Mesodermal cell (in vitro differentiated cells): ENCODE data around the gene PTPN12.
"Not testable (repeated sequence)": the region's sequence is repeated elsewhere in the genome, so short reads cannot be mapped to it uniquely, and the experiment has no call there.

ENCODE experiments used
- H3K27ac ChIP-seq: 2 replicates; pipeline ENCODE4 v1.7.0; 2013; ENCODE audit warnings: mild to moderate bottlenecking, low read depth, low read length, moderate library complexity; ENCODE audit not compliant: severe bottlenecking
- H3K36me3 ChIP-seq: 2 replicates; pipeline ENCODE4 v1.7.1; 2013; ENCODE audit warnings: mild to moderate bottlenecking, low read length, moderate library complexity; ENCODE audit not compliant: control insufficient read depth, insufficient read depth
- H3K4me1 ChIP-seq: one replicate; pipeline ENCODE4 v1.7.1; 2013; ENCODE audit warnings: mild to moderate bottlenecking, low read length; ENCODE audit not compliant: insufficient read depth, control insufficient read depth, poor library complexity, severe bottlenecking
- H3K4me3 ChIP-seq: 2 replicates; pipeline ENCODE4 v1.7.0; 2013; ENCODE audit warnings: low read length, control low read depth, mild to moderate bottlenecking; ENCODE audit not compliant: insufficient read depth, poor library complexity, severe bottlenecking; ENCODE audit errors: extremely low read depth
- H3K9me3 ChIP-seq: 2 replicates; pipeline ENCODE4 v1.7.1; 2013; ENCODE audit warnings: mild to moderate bottlenecking, low read length, moderate library complexity; ENCODE audit not compliant: control insufficient read depth
- WGBS, 2 experiments: methylation state at CpG; one replicate each; pipeline ENCODE4 v1.1.5; 2013; ENCODE audit warnings: missing lambda C conversion rate in 2 of 2; ENCODE audit not compliant: insufficient coverage in 2 of 2; 5-methylcytosine and 5-hydroxymethylcytosine counted together

PTPN12 gene

GRCh38 chr7:77631820-77632219 lies 94.7 kb downstream of the PTPN12 start:
- no peaks in the 10 kb centered on the region for H3K9me3 ChIP-seq
- H3K4me3 ChIP-seq: no peak overlapping the region
- no peaks in the 10 kb centered on the region for H3K4me1 ChIP-seq
- no CpG with 5 or more reads among the region's 2 CpGs for WGBS, 2 experiments
- no peak overlapping the region for H3K27ac ChIP-seq
- peaks cover 73% of the 10 kb centered on the region for H3K36me3 ChIP-seq

DNA sequence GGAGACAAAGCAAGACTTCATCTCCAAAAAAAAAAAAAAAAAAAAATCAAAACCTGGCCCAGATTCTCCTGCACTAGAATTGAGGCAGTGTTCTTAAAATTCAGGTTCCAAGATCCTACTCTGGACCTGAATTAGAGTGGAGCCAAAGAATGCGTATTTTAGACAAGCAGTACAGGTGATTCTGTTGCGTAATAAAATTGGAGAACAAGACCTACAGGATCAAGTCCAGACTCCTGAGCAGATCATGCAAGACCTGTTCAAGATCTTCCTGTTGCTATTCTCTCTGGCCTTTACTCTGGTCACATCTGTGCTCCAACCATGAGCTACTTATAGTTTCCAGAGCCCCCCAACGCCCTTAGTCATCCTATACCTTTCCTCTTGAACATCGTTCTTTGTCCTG lies 107.7 kb downstream of the PTPN12 start:
- no peak overlapping the region for H3K27ac ChIP-seq
- H3K36me3 ChIP-seq: peaks cover 85% of the 10 kb centered on the region
- H3K4me1 ChIP-seq: peaks cover 3% of the 10 kb centered on the region
- no peaks in the 10 kb centered on the region for H3K9me3 ChIP-seq
- no peak overlapping the region for H3K4me3 ChIP-seq
- 89 to 96% methylated on average over 4 of the region's 4 CpGs for WGBS, 2 experiments

- no peak overlapping the region for H3K4me3 ChIP-seq
- 93 to 96% methylated on average over 4 of the region's 6 CpGs for WGBS, 2 experiments
- no peak overlapping the region for H3K27ac ChIP-seq
- H3K4me1 ChIP-seq: peaks cover 10% of the 10 kb centered on the region
- no peaks in the 10 kb centered on the region for H3K9me3 ChIP-seq
- peaks cover 61% of the 10 kb centered on the region for H3K36me3 ChIP-seq
These were observed 111.7 kb downstream of the PTPN12 start for GRCh38 chr7:77648742-77649338.

DNA sequence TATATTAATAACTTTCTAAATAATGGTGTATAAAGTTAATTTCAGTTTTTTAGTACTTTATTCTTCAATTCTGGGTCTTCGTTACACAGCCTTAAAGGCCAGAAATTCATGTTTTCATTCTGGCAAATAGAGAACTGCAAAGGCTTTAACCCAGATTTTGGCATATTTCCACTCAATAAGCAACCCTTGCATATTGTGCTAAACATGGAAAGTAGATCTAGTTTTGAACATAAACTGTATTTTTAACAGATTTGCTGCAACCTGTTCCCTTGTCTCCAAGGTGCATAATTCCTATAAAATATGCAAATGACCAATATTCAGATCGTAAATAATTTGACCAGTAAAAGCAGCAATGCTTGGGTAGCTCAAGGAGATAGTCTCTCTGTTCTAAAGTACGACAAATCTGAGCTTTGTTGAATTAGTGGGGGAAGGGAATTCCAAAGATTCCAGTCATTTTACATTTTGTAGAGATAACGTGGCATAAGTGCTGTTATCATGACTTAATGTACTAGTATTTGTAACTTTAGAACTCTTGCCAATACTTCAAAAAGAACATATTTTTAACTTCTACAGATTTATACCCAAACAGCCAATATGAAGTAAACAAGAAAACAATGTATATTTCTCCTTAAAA lies 112.7 kb downstream of the PTPN12 start:
- WGBS, 2 experiments: 75% methylated on average over 2 of the region's 4 CpGs; no CpG with 5 or more reads in 1 of the 2 experiments
- peak overlapping the region; percentile 60 for H3K27ac ChIP-seq
- H3K9me3 ChIP-seq: no peaks in the 10 kb centered on the region
- peaks cover 61% of the 10 kb centered on the region for H3K36me3 ChIP-seq
- peaks cover 10% of the 10 kb centered on the region for H3K4me1 ChIP-seq
- no peak overlapping the region for H3K4me3 ChIP-seq

- Histone ChIP-seq H3K9me3 (no peaks in the 10 kb centered on the region), H3K4me1 (peaks cover 10% of the 10 kb centered on the region), H3K27ac (no peak overlapping the region), H3K36me3 (peaks cover 61% of the 10 kb centered on the region), H3K4me3 (no peak overlapping the region)
- 22 to 30% methylated on average over 1 to 2 of the region's 3 CpGs for WGBS, 2 experiments
These were observed 114.6 kb downstream of the PTPN12 start for GRCh38 chr7:77651575-77652162.

- H3K4me3 ChIP-seq, H3K27ac ChIP-seq, H3K9me3 ChIP-seq, H3K4me1 ChIP-seq: not testable (repeated sequence)
- WGBS, 2 experiments: 93 to 94% methylated on average over 9 to 11 of the region's 12 CpGs
- peaks cover 60% of the 10 kb centered on the region for H3K36me3 ChIP-seq
These were observed 115.7 kb downstream of the PTPN12 start for GRCh38 chr7:77652826-77653225.

- peaks cover 10% of the 10 kb centered on the region for H3K4me1 ChIP-seq
- 100% methylated on average over 1 of the region's 2 CpGs; no CpG with 5 or more reads in 1 of the 2 experiments for WGBS, 2 experiments
- no peak overlapping the region for H3K4me3 ChIP-seq
- no peak overlapping the region for H3K27ac ChIP-seq
- H3K9me3 ChIP-seq: no peaks in the 10 kb centered on the region
- peaks cover 61% of the 10 kb centered on the region for H3K36me3 ChIP-seq
These were observed 116.5 kb downstream of the PTPN12 start for GRCh38 chr7:77653572-77653971.

DNA sequence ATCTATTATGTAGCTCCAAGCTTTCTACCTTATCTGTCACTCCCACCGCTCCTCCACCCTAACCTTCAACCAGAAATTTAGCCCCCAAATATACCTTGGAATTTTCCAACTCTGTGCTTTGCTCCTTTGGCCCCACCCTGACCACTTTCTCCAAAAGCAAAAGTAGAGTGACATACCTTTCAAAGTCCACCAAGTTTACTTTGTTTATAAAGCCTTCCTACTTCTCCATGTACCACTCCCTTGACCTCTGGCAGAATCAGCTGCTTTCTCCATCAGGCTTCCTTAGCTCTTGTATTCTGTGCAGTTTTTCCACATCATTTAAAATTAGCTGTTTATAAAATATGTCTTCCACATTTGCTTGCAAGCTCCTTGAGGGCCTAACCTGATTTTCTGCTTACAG lies 118.3 kb downstream of the PTPN12 start:
- Histone ChIP-seq H3K4me1 (peaks cover 4% of the 10 kb centered on the region), H3K36me3 (peaks cover 66% of the 10 kb centered on the region), H3K27ac (no peak overlapping the region), H3K9me3 (no peaks in the 10 kb centered on the region), H3K4me3 (no peak overlapping the region)
- 53 to 80% methylated on average over 1 of the region's 1 CpG for WGBS, 2 experiments

DNA sequence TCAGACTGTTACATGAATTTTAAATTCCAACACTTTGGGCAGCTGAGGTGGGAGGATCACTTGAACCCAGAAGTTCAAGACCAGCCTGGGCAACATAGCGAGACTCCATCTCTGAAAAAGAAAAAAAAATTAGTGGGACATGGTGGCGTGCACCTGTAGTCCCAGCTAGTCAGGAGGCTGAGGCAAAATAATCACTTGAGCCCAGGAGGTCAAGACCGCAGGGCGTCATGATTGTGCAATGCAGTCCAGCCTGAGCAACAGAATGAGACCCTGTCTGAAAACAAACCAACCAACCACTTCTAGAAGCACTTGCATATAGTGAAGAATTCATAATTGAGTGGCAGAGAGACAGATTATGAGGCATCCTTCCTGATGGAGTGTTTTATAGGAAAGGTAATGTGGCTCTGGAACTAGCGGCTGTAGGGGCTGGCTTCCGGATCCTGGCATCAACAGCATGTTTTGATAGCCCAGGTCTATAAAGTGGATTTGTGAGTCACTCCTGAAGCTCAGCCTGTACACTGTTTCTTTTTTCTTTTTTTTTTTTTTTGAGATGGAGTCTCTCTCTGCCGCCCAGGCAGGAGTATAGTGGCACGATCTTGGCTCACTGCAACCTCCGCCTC lies 118.9 kb downstream of the PTPN12 start:
- H3K27ac ChIP-seq: no peak overlapping the region
- no peak overlapping the region for H3K4me3 ChIP-seq
- no peaks in the 10 kb centered on the region for H3K4me1 ChIP-seq
- peaks cover 71% of the 10 kb centered on the region for H3K36me3 ChIP-seq
- 80 to 81% methylated on average over 3 to 7 of the region's 9 CpGs for WGBS, 2 experiments
- no peaks in the 10 kb centered on the region for H3K9me3 ChIP-seq

- Histone ChIP-seq H3K9me3 (no peaks in the 10 kb centered on the region), H3K4me1 (no peaks in the 10 kb centered on the region), H3K36me3 (peaks cover 81% of the 10 kb centered on the region), H3K4me3 (no peak overlapping the region), H3K27ac (no peak overlapping the region)
- no CpG with 5 or more reads among the region's 1 CpG for WGBS, 2 experiments
These were observed 120.5 kb downstream of the PTPN12 start for GRCh38 chr7:77657427-77658224.
